Measurements from ENCODE around the gene DENND4A.
A peak's percentile ranks its signal among the peaks of the same experiment; 100 is the strongest.

The DENND4A gene

GRCh38 chr15:65644282-65644681 lies 147.8 kb downstream of the DENND4A start:
- Mint-ChIP-seq H3K27ac (peak overlapping the region; percentile 79), H3K4me3 (no peak overlapping the region), H3K4me1 (peaks cover 23% of the 10 kb centered on the region), H3K9me3 (no peaks in the 10 kb centered on the region), H3K36me3 (ENCODE audit: low read depth) (no peaks in the 10 kb centered on the region), H3K27me3 (ENCODE audit: low read depth, poor library complexity) (peaks cover 4% of the 10 kb centered on the region)
- TF ChIP-seq, protein P1, sequence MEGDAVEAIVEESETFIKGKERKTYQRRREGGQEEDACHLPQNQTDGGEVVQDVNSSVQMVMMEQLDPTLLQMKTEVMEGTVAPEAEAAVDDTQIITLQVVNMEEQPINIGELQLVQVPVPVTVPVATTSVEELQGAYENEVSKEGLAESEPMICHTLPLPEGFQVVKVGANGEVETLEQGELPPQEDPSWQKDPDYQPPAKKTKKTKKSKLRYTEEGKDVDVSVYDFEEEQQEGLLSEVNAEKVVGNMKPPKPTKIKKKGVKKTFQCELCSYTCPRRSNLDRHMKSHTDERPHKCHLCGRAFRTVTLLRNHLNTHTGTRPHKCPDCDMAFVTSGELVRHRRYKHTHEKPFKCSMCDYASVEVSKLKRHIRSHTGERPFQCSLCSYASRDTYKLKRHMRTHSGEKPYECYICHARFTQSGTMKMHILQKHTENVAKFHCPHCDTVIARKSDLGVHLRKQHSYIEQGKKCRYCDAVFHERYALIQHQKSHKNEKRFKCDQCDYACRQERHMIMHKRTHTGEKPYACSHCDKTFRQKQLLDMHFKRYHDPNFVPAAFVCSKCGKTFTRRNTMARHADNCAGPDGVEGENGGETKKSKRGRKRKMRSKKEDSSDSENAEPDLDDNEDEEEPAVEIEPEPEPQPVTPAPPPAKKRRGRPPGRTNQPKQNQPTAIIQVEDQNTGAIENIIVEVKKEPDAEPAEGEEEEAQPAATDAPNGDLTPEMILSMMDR (IDR thresholded peaks at IDR 0.05) = no peak
- no peak for DNase-seq

GRCh38 chr15:65642594-65642993 lies 149.5 kb downstream of the DENND4A start:
- H3K4me3 Mint-ChIP-seq = no peak overlapping the region
- no peak overlapping the region for H3K27ac Mint-ChIP-seq
- no peaks in the 10 kb centered on the region for H3K36me3 Mint-ChIP-seq (ENCODE audit: low read depth)
- no peak for DNase-seq
- H3K9me3 Mint-ChIP-seq = no peaks in the 10 kb centered on the region
- peaks cover 37% of the 10 kb centered on the region for H3K4me1 Mint-ChIP-seq
- TF ChIP-seq, protein P1 (IDR thresholded peaks at IDR 0.05) = no peak
- peaks cover 4% of the 10 kb centered on the region for H3K27me3 Mint-ChIP-seq (ENCODE audit: low read depth, poor library complexity)

DNA sequence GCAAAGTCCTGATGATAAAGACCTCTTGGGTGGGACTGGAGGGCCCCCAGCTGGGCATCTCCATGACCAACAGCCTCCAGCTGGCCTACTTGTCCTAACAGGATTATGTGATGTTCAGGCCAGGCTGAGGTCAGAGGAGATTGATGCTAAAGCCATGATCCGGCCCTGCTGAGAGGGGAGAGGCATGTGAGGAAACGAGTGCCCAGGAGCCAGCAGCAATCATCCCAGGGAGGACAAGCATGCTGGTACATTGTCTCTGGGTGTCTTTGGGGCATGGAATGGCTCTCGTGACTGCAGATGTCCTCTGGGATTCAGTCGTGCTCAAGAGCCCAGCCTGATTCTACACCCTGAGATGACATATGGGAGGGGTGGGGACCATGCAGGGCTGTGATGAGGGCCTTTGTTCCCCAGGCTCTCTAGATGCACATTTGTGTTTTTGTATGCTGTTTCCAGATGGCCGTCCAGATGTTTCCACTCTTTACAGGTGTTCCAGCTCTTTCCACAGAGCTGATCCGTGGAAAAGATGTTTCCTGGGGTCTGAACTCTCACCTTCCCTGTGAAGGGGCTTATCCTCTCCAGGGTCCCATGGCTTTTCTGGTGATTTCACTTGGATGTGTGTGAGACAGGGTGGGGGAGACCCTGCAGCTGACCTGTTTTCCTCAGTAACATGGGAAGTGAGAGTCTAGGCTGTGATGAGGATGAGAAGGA lies 150.2 kb downstream of the DENND4A start:
- Mint-ChIP-seq H3K36me3 (ENCODE audit: low read depth) (no peaks in the 10 kb centered on the region), H3K4me3 (no peak overlapping the region), H3K9me3 (no peaks in the 10 kb centered on the region), H3K27me3 (ENCODE audit: low read depth, poor library complexity) (peaks cover 4% of the 10 kb centered on the region), H3K27ac (no peak overlapping the region), H3K4me1 (peaks cover 39% of the 10 kb centered on the region)
- TF ChIP-seq, protein P1 (IDR thresholded peaks at IDR 0.05) = no peak
- DNase-seq = no peak

- Mint-ChIP-seq H3K9me3 (no peaks in the 10 kb centered on the region), H3K4me1 (peaks cover 39% of the 10 kb centered on the region), H3K27ac (no peak overlapping the region), H3K36me3 (ENCODE audit: low read depth) (no peaks in the 10 kb centered on the region), H3K4me3 (no peak overlapping the region), H3K27me3 (ENCODE audit: low read depth, poor library complexity) (peaks cover 4% of the 10 kb centered on the region)
- no peak for DNase-seq
- TF ChIP-seq, protein P1 (IDR thresholded peaks at IDR 0.05) = no peak
Observed at GRCh38 chr15:65639509-65639908, 152.6 kb downstream of the DENND4A start.

- H3K27me3 Mint-ChIP-seq (ENCODE audit: low read depth, poor library complexity) = peaks cover 4% of the 10 kb centered on the region
- H3K9me3 Mint-ChIP-seq = no peaks in the 10 kb centered on the region
- peak; percentile 36 for DNase-seq
- TF ChIP-seq, protein P1 (IDR thresholded peaks at IDR 0.05) = peak; percentile 80
- peaks cover 45% of the 10 kb centered on the region for H3K4me1 Mint-ChIP-seq
- H3K36me3 Mint-ChIP-seq (ENCODE audit: low read depth) = no peaks in the 10 kb centered on the region
- H3K27ac Mint-ChIP-seq = no peak overlapping the region
- no peak overlapping the region for H3K4me3 Mint-ChIP-seq
Observed at GRCh38 chr15:65638681-65639089, 153.4 kb downstream of the DENND4A start.

GRCh38 chr15:65638109-65638508 lies 154.0 kb downstream of the DENND4A start:
- no peak for DNase-seq
- TF ChIP-seq, protein P1 (IDR thresholded peaks at IDR 0.05) = no peak
- peak overlapping the region; percentile 81 for H3K27ac Mint-ChIP-seq
- H3K9me3 Mint-ChIP-seq = no peaks in the 10 kb centered on the region
- H3K27me3 Mint-ChIP-seq (ENCODE audit: low read depth, poor library complexity) = peaks cover 4% of the 10 kb centered on the region
- H3K36me3 Mint-ChIP-seq (ENCODE audit: low read depth) = no peaks in the 10 kb centered on the region
- peaks cover 43% of the 10 kb centered on the region for H3K4me1 Mint-ChIP-seq
- H3K4me3 Mint-ChIP-seq = no peak overlapping the region

Data from nephron progenitor cell (in vitro differentiated cells).